ENCODE results near the gene SNAI1. TPM values are rescaled to one million over a fixed set of nuclear protein-coding genes. Genes with fewer than 3 reads are reported as not detected.
"Not testable (repeated sequence)": the region's sequence is repeated elsewhere in the genome, so short reads cannot be mapped to it uniquely, and the experiment has no call there.

The SNAI1 gene
- total RNA-seq, 1 donor from 2014 or later, result 9.7 TPM

DNA sequence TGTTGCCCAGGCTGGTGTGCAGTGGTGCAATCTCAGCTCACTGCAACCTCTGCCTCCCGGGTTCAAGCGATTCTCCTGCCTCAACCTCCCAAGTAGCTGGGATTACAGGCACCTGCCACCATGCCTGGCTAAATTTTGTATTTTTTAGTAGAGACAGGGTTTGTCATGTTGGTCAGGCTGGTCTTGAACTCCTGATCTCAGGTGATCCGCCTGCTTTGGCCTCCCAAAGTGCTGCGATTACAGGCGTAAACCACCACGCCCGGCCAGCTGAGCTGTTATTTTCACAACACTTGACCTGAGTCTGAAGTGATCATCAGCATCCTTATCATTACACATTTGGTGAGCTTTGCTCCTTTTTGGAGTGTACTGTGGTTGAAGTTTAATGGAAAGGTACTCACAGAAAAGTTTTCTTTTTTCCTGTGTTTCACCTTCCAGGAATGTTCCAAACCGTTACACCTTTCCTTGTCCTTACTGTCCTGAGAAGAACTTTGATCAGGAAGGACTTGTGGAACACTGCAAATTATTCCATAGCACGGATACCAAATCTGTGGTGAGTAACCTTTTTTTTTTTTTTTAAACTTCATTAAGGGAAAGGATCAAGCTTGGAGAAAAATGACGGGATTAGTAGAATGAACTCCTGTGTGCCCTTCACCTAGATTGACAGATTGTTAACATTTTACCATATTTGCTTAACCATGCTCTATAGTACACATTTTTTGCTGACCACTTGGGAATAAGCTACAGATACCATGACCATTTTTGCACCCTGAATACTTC lies 36.9 kb upstream of the SNAI1 start:
- H3K4me1 Mint-ChIP-seq, result no peaks in the 10 kb centered on the region
- no peak overlapping the region for H3K4me3 Mint-ChIP-seq
- H3K36me3 Mint-ChIP-seq, result peaks cover 45% of the 10 kb centered on the region
- TF ChIP-seq CTCF (IDR thresholded peaks at IDR 0.05; ENCODE audit: unreplicated experiment), result no peak
- H3K27me3 Mint-ChIP-seq (ENCODE audit: low read depth), result no peaks in the 10 kb centered on the region
- no peak overlapping the region for H3K27ac Mint-ChIP-seq
- no peak for DNase-seq (ENCODE audit: low spot score in 2 of 2, unreplicated experiment in 2 of 2)
- no peaks in the 10 kb centered on the region for H3K9me3 Mint-ChIP-seq

DNA sequence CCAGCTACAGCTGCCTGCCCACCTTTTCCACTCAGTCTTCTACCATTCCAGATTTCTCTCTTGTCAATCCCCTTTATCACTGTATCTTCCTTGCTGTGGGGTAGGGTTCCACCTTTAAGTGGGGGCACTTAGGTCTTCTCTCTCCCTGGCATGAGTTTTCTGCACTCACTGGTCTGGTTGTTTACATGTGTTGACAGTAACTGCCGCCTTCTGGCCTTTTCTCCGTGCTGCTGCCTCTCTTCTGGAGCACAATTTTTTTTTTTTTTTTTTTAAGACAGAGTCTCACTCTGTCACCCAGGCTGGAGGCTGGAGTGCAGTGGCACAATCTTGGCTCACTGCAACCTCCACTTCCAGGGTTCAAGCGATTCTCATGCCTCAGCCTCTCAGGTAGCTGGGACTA lies 34.6 kb upstream of the SNAI1 start:
- Mint-ChIP-seq H3K9me3 (no peaks in the 10 kb centered on the region), H3K4me3 (no peak overlapping the region), H3K4me1 (no peaks in the 10 kb centered on the region), H3K27me3 (ENCODE audit: low read depth) (no peaks in the 10 kb centered on the region), H3K27ac (no peak overlapping the region), H3K36me3 (peaks cover 50% of the 10 kb centered on the region)
- no peak for TF ChIP-seq CTCF (IDR thresholded peaks at IDR 0.05; ENCODE audit: unreplicated experiment)
- no peak for DNase-seq (ENCODE audit: low spot score in 2 of 2, unreplicated experiment in 2 of 2)

GRCh38 chr20:49948809-49949507 lies 33.8 kb upstream of the SNAI1 start:
- DNase-seq (ENCODE audit: low spot score in 2 of 2, unreplicated experiment in 2 of 2), result no peak
- Mint-ChIP-seq H3K27ac (no peak overlapping the region), H3K4me1 (no peaks in the 10 kb centered on the region), H3K36me3 (peaks cover 50% of the 10 kb centered on the region), H3K9me3 (no peaks in the 10 kb centered on the region), H3K27me3 (ENCODE audit: low read depth) (no peaks in the 10 kb centered on the region), H3K4me3 (no peak overlapping the region)
- no peak for TF ChIP-seq CTCF (IDR thresholded peaks at IDR 0.05; ENCODE audit: unreplicated experiment)

- Mint-ChIP-seq H3K9me3 (no peaks in the 10 kb centered on the region), H3K27me3 (ENCODE audit: low read depth) (no peaks in the 10 kb centered on the region), H3K4me1 (no peaks in the 10 kb centered on the region), H3K27ac (no peak overlapping the region), H3K4me3 (no peak overlapping the region), H3K36me3 (peaks cover 50% of the 10 kb centered on the region)
- no peak for TF ChIP-seq CTCF (IDR thresholded peaks at IDR 0.05; ENCODE audit: unreplicated experiment)
- DNase-seq (ENCODE audit: low spot score in 2 of 2, unreplicated experiment in 2 of 2), result no peak
Observed at GRCh38 chr20:49951151-49951550, 31.6 kb upstream of the SNAI1 start.

GRCh38 chr20:49955167-49955566 lies 27.6 kb upstream of the SNAI1 start:
- Mint-ChIP-seq H3K4me3 (no peak overlapping the region), H3K36me3 (peaks cover 48% of the 10 kb centered on the region), H3K4me1 (no peaks in the 10 kb centered on the region), H3K9me3 (no peaks in the 10 kb centered on the region), H3K27ac (no peak overlapping the region), H3K27me3 (ENCODE audit: low read depth) (no peaks in the 10 kb centered on the region)
- DNase-seq (ENCODE audit: low spot score in 2 of 2, unreplicated experiment in 2 of 2), result no peak
- TF ChIP-seq CTCF (IDR thresholded peaks at IDR 0.05; ENCODE audit: unreplicated experiment), result no peak

- H3K4me3 Mint-ChIP-seq; H3K27me3 Mint-ChIP-seq (ENCODE audit: low read depth); H3K9me3 Mint-ChIP-seq; H3K4me1 Mint-ChIP-seq; DNase-seq (ENCODE audit: low spot score in 2 of 2, unreplicated experiment in 2 of 2); H3K27ac Mint-ChIP-seq: not testable (repeated sequence)
- H3K36me3 Mint-ChIP-seq, result peaks cover 46% of the 10 kb centered on the region
Observed at GRCh38 chr20:49955830-49956396, 26.9 kb upstream of the SNAI1 start.
